RCC 7860 (cell line): ENCODE data around the gene TRPT1.

Source experiments
- DNase-seq: peaks from one replicate; pipeline ENCODE4 v3.0.0-alpha.2; 2015; ENCODE audit warnings: low spot score
- FAIRE-seq: peaks from 2 replicates; lab custom pipeline; 2012; peaks lifted over from hg19 to GRCh38; lab: Jason Lieb, UNC

Gene TRPT1

GRCh38 chr11:64231546-64231945 is 5.6 kb upstream of the TRPT1 start:
- DNase-seq (no peak), FAIRE-seq (no peak)

DNA sequence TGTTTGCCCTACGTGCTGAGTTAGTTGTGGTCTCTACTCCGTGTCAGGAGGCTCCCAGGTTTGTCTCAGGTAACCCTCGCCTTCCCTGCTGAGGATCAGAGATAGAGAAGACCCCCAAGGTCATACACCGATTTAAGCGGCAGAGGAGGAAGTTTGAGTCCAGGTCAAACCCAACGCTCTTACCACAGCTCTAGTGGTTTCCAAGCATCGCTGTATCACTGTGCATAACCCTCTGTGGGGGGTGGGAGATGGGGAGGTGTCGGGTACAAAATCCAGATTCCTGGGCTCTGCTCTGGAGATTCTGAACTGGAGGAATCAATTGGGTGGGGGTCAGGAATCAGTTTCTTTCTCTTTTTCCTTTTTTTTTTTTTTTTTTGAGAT is 5.0 kb upstream of the TRPT1 start:
- DNase-seq (no peak), FAIRE-seq (no peak)

DNA sequence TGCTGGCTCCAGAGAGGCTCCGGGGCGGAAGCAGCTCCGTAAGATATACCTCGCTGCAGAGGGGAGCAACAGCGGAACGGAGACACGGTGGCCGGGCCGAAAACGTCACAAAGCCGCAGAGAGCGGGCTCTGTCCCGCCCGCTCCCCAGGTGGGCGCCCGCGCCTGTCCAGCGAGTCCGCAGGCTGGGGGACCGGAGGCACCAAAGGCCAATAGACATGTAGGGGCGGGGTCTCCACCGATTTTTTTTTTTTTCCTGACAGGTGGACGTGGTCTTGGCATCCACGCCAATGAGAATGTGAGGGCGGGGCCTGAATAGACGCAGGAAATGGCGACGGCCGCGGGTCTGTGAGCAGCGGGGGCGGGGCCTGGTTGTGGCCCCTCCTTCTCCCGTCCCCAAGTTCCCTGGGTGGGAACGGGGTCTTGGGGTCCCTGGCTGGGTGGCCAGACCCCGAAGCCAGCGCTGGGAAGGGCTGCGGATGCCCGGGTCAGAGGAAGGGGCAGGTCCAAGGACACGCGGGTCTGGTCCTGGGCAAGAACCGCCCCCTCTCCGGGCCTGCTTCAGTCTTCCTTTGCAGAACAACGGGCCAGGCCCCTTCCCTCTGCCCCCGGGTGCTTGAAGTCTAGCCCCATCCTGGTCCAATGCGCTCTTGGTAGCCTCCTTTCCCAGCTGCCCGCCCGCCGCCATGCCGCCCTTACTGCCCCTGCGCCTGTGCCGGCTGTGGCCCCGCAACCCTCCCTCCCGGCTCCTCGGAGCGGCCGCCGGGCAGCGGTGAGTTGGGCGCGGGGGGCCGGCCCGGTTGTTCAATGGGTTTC is 4.4 kb upstream of the TRPT1 start, which contains the start of gene DNAJC4:
Gene DNAJC4, plus strand, starts transcription at position 378 of the 814 bp plus-strand sequence. Its CDS starts 307 bp downstream, at position 685.
- FAIRE-seq, result peak; percentile 38
- DNase-seq, result peak; percentile 73

GRCh38 chr11:64229744-64230170 is 3.8 kb upstream of the TRPT1 start:
- no peak for FAIRE-seq
- DNase-seq, result no peak

DNA sequence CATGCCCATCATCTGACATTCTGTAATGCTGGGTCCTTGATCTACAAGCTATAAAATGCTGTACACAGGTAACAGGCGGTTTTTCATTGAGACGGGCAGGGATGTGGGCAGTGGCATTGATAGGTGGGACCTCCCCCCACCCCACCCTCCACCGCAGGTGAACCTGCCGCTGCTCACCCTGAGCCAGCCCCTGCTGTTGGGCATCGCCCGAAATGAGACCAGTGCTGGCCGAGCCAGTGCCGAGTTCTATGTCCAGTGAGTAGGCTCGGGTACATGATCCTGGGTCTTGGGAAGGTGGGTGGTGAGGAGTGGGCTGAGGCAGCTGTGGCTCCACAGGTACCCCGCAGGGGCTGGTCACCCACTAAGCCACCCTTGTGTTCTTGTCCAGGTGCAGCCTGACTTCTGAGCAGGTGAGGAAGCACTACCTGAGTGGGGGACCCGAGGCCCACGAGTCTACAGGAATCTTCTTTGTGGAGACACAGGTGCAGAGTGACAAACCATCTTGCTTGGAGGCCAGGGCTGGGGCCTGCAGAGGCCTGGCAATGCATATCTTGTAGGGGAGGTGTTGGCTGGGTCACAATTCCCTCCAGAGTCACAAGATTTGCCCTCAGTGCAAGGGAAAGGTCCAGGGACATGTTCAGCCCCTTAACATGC is 3.2 kb upstream of the TRPT1 start:
- DNase-seq (no peak), FAIRE-seq (no peak)

- no peak for DNase-seq
- FAIRE-seq, result no peak
Observed at GRCh38 chr11:64227405-64227956, 1.5 kb upstream of the TRPT1 start.

DNA sequence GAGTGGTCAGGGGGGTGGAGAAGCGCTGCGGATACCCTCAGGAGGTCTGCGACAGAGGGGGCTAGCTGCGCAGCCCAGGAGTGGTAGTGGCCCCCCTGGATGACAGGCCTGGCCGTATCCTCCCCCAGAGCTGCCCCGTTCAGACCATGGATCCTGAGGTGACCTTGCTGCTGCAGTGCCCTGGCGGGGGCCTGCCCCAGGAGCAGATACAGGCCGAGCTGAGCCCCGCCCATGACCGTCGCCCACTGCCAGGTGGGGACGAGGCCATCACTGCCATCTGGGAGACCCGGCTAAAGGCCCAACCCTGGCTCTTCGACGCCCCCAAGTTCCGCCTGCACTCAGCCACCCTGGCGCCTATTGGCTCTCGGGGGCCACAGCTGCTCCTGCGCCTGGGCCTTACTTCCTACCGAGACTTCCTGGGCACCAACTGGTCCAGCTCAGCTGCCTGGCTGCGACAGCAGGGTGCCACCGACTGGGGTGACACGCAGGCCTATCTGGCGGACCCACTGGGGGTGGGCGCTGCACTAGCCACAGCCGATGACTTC is 593 bp upstream of the TRPT1 start:
- no peak for FAIRE-seq
- peak; percentile 36 for DNase-seq

GRCh38 chr11:64224891-64225607 is 937 bp downstream of the TRPT1 start:
- DNase-seq (no peak), FAIRE-seq (no peak)

DNA sequence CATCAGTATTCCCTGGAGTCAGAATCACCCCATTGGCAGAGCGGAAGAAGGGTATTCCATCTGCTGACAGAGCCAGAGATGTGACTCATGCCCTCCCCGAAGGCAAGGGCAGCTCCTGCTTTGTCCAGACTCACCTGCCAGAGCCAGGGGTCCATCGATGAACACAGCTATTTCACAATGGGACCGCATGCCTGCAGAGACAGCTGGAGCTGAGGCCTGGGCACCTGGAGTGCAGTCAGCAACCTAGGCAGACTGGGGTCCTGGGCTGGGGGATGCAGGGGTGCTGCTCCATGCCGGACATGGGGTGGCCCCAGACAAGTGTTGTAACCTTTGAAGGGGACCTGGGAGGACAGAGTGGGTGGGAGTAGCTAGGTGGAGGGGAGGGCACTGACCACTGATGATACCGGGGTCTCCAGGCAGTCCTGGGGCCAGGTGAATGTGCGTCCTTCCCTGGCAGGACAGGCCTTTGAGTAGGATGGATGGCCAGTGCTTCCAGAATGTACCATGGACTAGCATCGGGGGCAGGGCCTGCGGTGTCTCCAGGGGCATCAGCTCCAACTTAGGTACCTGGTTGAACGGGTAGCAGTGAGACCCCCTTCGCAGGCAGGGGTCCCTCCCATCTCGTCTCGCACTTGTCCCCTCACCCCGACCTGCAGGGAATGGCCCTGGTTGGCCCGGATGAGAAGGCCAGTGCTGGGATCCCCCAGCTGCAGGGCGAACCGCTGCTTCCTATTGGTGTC is 1.7 kb downstream of the TRPT1 start:
- FAIRE-seq, result no peak
- no peak for DNase-seq

- FAIRE-seq (no peak), DNase-seq (no peak)
Observed at GRCh38 chr11:64223001-64223651, 2.9 kb downstream of the TRPT1 start.

DNA sequence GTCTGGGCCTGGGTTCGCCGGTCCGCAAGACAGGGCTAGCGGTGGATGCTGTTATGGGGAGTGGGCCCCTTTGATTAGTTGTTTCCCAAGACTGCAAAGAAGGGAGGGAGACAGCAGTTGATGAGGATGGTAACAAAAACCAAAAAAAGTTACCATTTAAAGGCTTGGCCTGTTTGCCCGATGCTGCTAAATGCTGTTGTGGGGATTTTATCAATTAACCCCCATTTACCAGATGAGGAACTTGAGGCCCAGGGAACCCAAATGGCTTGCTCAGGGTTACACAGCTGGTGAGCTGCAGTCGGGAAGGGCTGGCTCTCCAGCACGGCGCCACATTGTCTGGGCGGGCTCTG is 3.4 kb downstream of the TRPT1 start:
- FAIRE-seq (no peak), DNase-seq (no peak)

GRCh38 chr11:64220798-64221197 is 5.2 kb downstream of the TRPT1 start:
- DNase-seq (no peak), FAIRE-seq (no peak)

GRCh38 chr11:64220271-64220670 is 5.7 kb downstream of the TRPT1 start:
- FAIRE-seq (no peak), DNase-seq (no peak)

GRCh38 chr11:64219755-64220154 is 6.2 kb downstream of the TRPT1 start:
- no peak for DNase-seq
- no peak for FAIRE-seq

DNA sequence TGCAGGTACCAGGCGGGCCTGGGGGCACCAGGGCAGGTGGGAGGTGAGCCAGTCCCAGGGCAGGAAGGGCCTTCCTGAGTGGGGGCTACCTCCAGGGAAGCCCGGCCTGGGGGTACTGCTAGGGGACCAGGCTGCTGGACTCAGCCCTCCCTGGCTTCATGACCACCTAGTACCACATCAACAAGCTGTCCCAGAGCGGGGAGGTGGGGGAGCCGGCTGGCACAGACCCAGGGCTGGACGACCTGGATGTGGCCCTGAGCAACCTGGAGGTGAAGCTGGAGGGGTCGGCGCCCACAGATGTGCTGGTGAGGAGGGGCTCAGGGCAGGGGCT is 6.7 kb downstream of the TRPT1 start:
- no peak for DNase-seq
- FAIRE-seq, result no peak

- FAIRE-seq (no peak), DNase-seq (no peak)
Observed at GRCh38 chr11:64218628-64219353, 7.2 kb downstream of the TRPT1 start.

GRCh38 chr11:64216879-64217278 is 9.1 kb downstream of the TRPT1 start:
- FAIRE-seq (no peak), DNase-seq (no peak)

GRCh38 chr11:64211181-64211872 is 14.7 kb downstream of the TRPT1 start:
- DNase-seq, result no peak
- no peak for FAIRE-seq
